Measurements from ENCODE around the gene TRMU. TPM values are rescaled to one million over a fixed set of nuclear protein-coding genes. Genes with fewer than 3 reads are reported as not detected.

Gene TRMU
- total RNA-seq, 4 donors from 2014 or later = 9.1 to 14.4 (median 13.0) TPM

GRCh38 chr22:46326066-46326680, 9.3 kb upstream of the TRMU start:
- ATAC-seq = no peak
- no peak for TF ChIP-seq POLR2A (IDR thresholded peaks at IDR 0.05)
- TF ChIP-seq, protein P1, sequence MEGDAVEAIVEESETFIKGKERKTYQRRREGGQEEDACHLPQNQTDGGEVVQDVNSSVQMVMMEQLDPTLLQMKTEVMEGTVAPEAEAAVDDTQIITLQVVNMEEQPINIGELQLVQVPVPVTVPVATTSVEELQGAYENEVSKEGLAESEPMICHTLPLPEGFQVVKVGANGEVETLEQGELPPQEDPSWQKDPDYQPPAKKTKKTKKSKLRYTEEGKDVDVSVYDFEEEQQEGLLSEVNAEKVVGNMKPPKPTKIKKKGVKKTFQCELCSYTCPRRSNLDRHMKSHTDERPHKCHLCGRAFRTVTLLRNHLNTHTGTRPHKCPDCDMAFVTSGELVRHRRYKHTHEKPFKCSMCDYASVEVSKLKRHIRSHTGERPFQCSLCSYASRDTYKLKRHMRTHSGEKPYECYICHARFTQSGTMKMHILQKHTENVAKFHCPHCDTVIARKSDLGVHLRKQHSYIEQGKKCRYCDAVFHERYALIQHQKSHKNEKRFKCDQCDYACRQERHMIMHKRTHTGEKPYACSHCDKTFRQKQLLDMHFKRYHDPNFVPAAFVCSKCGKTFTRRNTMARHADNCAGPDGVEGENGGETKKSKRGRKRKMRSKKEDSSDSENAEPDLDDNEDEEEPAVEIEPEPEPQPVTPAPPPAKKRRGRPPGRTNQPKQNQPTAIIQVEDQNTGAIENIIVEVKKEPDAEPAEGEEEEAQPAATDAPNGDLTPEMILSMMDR (IDR thresholded peaks at IDR 0.05 in 4 of 5, conservative IDR thresholded peaks at IDR 0.05 in 1 of 5) = no peak
- in situ Hi-C loops (cut with MboI; ENCODE audit: low sequenced_read_pairs in 4 of 4) (no loop called here), intact Hi-C loops (cut with DNase I; ENCODE audit: low total_unique reads) (no loop called here)
- no peak overlapping the region for H3K27ac ChIP-seq
- no peaks in the 10 kb centered on the region for H3K27me3 ChIP-seq
- no peaks in the 10 kb centered on the region for H3K36me3 ChIP-seq
- H3K4me3 ChIP-seq = no peak overlapping the region
- H3K4me1 ChIP-seq = no peaks in the 10 kb centered on the region
- DNase-seq = no peak
- no peaks in the 10 kb centered on the region for H3K9me3 ChIP-seq

DNA sequence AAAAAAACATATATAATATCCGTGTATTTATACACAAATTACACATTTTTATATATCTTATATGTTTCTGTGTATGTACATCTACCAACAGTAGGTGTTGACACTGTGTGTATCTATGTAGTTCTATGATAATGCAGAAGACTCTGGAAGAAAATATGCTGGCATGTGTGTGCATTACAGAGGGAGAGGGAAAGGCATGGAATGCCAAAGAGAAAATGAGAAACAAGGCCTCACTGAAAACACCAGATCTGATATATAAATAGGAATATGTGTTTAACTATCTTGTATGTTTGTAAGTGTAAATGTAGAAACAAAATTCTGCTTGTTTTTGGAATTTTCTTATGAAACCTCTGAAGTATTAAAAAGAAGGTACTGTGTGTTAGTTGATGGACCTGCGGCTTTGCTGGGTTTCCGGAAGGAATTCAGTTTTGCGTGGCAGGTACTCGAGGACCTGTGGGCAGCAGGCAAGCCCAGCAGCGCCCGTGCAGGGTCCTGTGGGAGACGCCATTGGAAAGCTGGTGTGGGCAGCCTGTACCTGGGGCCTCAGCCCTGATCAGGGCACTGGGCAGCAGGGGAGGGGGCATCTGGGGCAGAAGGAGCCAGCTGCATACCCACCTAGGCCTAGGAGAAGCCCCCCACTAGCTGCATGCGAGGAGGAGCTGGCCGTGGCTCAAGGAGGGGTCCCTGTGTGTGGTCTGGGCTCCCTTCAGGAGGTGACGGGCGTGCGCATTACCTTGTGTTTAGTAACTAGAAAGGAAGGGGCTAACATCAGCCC, 7.6 kb upstream of the TRMU start:
- intact Hi-C loops (cut with DNase I; ENCODE audit: low total_unique reads) = no loop called here
- Histone ChIP-seq H3K36me3 (no peaks in the 10 kb centered on the region), H3K9me3 (no peaks in the 10 kb centered on the region), H3K27ac (no peak overlapping the region), H3K27me3 (no peaks in the 10 kb centered on the region), H3K4me1 (no peaks in the 10 kb centered on the region), H3K4me3 (no peak overlapping the region)
- TF ChIP-seq, protein P1 (IDR thresholded peaks at IDR 0.05 in 4 of 5, conservative IDR thresholded peaks at IDR 0.05 in 1 of 5) = no peak
- TF ChIP-seq POLR2A (IDR thresholded peaks at IDR 0.05) = no peak
- ATAC-seq (no peak), DNase-seq (no peak)
- in situ Hi-C loops (cut with MboI; ENCODE audit: low sequenced_read_pairs in 4 of 4) = no loop called here

- H3K4me1 ChIP-seq = no peaks in the 10 kb centered on the region
- DNase-seq (no peak), ATAC-seq (no peak)
- intact Hi-C loops (cut with DNase I; ENCODE audit: low total_unique reads) = no loop called here
- H3K27me3 ChIP-seq = no peaks in the 10 kb centered on the region
- no peaks in the 10 kb centered on the region for H3K9me3 ChIP-seq
- in situ Hi-C loops (cut with MboI; ENCODE audit: low sequenced_read_pairs in 4 of 4) = no loop called here
- no peak overlapping the region for H3K4me3 ChIP-seq
- H3K27ac ChIP-seq = no peak overlapping the region
- TF ChIP-seq, protein P1 (IDR thresholded peaks at IDR 0.05 in 4 of 5, conservative IDR thresholded peaks at IDR 0.05 in 1 of 5) = no peak
- no peak for TF ChIP-seq POLR2A (IDR thresholded peaks at IDR 0.05)
- H3K36me3 ChIP-seq = no peaks in the 10 kb centered on the region
Measured at GRCh38 chr22:46328797-46329196, 6.7 kb upstream of the TRMU start.

GRCh38 chr22:46329616-46330015, 5.9 kb upstream of the TRMU start:
- H3K27ac ChIP-seq = no peak overlapping the region
- no peaks in the 10 kb centered on the region for H3K36me3 ChIP-seq
- no peak for TF ChIP-seq POLR2A (IDR thresholded peaks at IDR 0.05)
- TF ChIP-seq, protein P1 (IDR thresholded peaks at IDR 0.05 in 4 of 5, conservative IDR thresholded peaks at IDR 0.05 in 1 of 5) = no peak
- no peaks in the 10 kb centered on the region for H3K27me3 ChIP-seq
- H3K9me3 ChIP-seq = no peaks in the 10 kb centered on the region
- DNase-seq (no peak), ATAC-seq (no peak)
- H3K4me3 ChIP-seq = no peak overlapping the region
- H3K4me1 ChIP-seq = peaks cover 0 to under 1% of the 10 kb centered on the region in 2 donors
- in situ Hi-C loops (cut with MboI; ENCODE audit: low sequenced_read_pairs in 4 of 4) = no loop called here
- intact Hi-C loops (cut with DNase I; ENCODE audit: low total_unique reads) = no loop called here

Data from gastrocnemius medialis (tissue), 4 donors.